NK-92 treated with Interleukin-12 subunit alpha and Interleukin-12 subunit beta, amount 100 ng/mL, for 24 hours (cell line): ENCODE data around the gene BIVM.
"Not testable (repeated sequence)": the region's sequence is repeated elsewhere in the genome, so short reads cannot be mapped to it uniquely, and the experiment has no call there.

Source experiments
- DNase-seq: peaks from one replicate; lab custom pipeline; 2025; lab: John Stamatoyannopoulos, UW

The BIVM gene

DNA sequence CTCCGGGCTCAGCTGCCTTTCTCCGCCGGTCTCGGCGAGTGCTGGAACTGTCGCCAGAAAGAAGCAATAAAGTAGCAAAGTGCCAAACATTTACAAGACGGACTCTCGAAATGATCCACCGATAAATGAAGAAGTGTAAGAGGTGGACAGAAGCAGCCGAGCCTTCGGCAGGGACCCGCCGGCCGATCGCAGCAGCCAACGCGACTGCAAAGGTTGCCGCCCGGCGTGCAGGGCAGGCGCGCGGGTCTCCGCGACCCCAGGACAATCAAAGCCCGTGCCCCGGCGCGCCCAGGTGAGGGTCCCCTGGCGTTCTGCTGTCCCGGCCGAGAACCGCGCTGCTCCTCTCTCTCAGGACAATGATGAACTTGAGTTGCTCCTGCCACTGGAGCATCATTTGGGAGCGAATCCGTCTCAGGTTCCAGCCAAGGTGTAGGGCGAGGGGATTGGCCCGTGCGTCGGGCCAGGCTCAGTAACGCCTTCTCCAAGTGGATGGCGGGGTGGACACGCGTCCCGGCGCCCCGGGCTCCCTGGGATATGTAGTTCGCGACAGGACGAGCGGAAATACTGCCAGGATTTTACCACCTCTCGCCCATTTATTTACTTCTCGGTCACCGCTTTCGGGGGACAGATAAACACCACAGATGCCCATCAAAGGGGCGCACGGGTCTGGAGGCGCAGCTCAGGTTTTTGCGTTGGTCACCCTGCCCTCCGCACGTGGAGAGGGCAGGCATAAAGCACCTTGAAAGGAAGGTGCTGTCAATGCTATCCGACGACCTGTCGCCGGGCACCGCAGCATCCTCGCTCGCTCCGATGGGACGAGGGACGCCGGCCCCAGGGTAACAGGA lies at the start of gene BIVM, which contains the start of gene POGLUT2:
BIVM (plus strand) TSS at position 539 of the 845 bp plus-strand sequence. CDS start 8,149 bp downstream, outside the sequence.
POGLUT2 (minus strand) TSS at position 396 of the 845 bp plus-strand sequence; CDS start at position 90, 306 bp downstream.
- DNase-seq, result peak; percentile 20

DNA sequence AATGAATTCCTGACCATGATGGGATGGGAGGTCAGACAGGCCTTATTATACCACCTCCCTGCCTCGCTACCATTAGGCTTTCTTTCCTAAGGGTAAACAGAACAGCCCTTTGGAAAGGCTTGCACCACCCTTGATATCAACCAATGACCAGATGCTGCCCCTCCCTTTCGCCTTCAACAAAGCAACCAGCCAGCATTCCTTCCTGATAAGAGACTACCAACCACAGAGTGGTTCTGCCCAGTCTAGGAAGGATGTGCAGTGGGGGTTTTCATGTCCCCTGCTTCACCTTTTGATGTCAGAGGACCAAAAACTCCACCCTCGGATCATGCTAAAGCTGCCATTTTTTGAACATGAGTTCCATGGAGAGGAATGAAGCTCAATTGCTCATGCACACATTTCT lies 47.0 kb upstream of the BIVM start:
- no peak for DNase-seq

DNA sequence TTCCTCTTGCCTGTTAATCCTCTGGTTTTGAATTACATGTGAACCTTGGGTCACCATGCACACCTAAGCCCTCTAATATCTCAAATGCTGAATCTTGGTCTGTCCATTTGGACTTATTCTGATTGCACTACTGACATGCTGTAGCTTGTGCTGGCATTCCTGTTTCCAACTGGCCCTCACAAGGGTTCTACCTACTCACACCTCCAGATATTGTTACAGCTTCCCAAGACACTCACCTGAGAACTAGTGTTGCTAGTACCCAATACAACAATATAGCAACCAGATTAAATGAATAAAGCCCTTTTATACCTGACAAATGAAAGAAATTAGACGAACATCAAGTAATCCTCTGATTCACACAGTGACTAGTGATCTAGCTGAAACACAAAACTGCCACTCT lies 41.9 kb upstream of the BIVM start:
- no peak for DNase-seq

GRCh38 chr13:102758842-102759241 lies 40.1 kb upstream of the BIVM start:
- no peak for DNase-seq

GRCh38 chr13:102761071-102761470 lies 37.8 kb upstream of the BIVM start:
- no peak for DNase-seq

DNA sequence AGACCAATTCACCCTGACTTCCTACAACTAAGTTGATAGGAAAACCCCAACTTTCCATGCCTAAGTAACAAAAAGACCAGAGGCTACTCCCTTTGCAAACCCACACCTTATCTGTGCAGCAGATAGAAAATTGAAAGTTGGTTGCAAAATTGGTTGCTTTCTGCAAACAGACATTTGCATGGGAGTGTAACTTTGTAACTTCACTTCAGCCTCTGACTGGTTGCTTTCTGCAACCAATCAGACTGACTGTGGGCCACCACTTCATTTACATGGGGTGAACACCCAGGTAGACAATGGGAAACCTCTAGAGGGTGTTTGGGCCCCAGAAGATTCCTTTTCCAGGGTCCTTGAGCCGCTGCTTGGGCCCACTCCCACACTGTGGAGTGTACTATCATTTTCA lies 35.2 kb upstream of the BIVM start:
- no peak for DNase-seq

DNA sequence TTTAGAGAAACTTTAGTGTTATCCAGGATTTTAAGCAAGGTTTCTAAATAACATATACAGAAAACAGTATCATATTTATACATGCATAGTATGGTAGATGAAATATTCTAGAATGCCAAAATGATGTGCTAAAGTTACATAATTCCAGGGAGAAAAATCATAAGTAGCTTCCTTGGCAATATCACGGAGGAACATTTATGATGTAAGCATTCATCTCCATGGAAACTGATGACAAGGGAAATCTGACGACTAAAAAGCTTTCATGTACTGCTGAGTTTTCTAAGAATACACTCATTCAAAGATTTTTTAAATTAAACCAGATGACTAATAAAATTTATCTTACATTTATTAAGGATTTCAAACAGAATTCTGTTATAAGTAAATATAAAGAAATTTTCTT lies 30.0 kb upstream of the BIVM start:
- DNase-seq, result no peak

- DNase-seq, result no peak
Measured at GRCh38 chr13:102769679-102770078, 29.2 kb upstream of the BIVM start.

GRCh38 chr13:102770435-102770834 lies 28.5 kb upstream of the BIVM start:
- DNase-seq, result no peak

DNA sequence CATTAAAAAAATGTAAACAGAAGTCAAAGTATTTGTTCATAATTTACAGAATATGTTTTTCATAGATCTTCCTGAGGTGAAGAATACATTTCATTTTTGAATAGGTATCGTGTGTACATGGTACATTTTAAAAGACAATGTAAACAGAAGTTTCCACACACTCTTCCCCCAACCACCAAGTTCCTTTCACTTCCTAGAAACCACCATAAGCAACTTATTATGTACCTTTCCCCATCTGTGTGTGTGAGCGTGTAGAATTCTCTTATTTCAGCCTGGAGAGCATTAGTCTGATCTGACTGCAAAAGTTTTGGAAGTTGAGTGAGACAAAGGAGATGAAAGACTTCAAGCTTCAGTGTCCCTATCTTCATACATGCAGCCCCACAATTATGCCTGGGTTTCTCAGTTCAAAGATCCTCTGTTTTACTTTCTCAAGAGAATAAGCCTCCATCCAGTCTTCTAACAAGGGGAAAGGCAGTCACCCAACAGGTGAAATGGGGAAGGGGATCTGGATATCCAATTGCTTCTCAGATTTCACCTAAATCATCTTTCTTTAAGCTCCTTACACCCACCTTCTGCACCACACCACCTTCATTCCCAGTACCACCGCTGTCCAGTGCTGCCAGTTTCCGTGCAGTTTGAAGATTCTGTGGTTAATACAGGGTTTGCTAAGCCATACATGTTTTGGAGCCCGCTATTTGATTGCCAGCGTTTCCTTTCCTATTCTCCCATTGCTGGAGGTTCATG lies 27.4 kb upstream of the BIVM start:
- no peak for DNase-seq

- DNase-seq, result no peak
Measured at GRCh38 chr13:102772042-102772425, 26.9 kb upstream of the BIVM start.

DNA sequence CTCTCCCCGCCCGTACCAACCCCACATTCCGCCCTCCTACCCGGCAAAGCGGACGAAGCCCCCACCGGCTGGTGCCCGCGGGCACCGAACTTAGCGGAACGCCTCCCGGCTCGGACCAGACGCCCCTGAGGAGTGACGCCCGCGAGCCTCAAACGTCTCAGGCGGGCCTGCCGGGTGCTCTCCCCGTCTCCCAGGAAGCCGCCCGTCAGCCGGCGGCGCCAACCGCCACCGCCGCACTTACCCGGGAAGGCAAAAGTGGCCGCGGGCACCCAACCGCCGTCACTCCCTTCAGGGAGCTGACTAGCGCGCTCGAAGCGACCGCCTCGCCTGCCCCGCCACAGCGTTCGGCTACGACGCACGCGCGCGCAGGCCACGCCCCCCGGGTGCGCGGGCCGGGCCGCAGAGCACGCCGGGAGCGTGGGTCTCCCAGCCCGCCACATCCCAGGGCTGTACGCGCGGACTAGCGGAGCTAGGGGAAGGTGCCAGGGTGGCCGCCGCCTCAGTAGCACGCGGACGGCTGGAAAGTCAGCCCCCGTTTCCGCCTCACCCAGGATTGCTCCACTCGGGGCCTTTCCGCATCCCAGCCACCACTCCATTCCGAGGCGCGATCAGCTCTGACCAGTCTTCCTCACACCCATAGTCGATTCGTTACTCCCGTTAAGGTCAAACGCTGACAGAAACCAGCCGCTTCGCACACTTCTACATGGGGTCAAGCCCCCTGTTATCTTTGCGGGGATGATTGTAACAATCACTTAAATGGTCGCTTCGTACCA lies 25.3 kb upstream of the BIVM start, which contains the start of gene TEX30:
TEX30 (minus strand) TSS at position 346 of the 773 bp plus-strand sequence. CDS start 3,760 bp downstream, outside the sequence.
- peak; percentile 73 for DNase-seq

GRCh38 chr13:102774214-102774568 lies 24.7 kb upstream of the BIVM start:
- DNase-seq, result no peak

DNA sequence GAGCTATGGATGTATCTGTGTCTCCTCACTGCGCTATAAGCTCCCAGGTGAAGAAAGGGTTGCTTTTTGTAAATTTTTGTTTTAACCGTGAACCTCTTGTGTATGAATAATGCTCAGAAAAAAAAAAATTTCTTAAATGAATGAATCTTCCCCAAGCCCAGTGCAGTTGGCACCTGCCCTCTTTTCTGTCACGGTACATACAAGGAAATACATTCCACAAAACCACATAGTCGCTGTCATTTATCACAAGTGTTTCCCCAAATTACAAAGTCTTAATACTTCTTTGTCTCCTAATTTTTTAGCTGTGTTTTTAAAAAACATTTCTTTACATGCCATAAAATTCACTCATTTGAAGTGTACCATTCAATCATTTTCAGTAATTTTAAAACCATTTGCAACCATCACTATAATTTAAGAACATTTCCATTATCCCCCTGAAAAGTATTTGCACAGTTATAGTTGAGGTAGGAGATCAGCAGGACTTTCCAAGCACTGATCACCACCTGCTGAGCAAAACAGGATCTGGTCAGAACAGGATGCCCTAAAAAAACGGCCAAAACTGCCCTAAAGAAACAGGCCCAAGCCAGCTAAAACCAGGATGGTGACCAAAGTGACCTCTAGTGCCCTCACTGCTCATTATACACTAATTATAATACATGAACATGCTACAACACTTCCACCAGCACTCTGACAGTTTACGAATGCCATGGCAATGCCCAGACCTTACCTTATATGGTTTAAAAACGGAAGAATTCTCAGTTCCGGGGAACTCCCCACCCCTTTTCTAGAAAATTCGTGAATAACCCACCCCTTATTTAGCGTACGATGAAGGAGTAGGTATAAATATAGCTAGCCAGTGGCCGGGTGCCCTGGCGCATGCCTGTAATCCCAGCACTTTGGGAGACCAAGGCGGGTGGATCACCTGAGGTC lies 24.1 kb upstream of the BIVM start:
- no peak for DNase-seq

GRCh38 chr13:102776271-102776670 lies 22.6 kb upstream of the BIVM start:
- DNase-seq, result no peak

DNA sequence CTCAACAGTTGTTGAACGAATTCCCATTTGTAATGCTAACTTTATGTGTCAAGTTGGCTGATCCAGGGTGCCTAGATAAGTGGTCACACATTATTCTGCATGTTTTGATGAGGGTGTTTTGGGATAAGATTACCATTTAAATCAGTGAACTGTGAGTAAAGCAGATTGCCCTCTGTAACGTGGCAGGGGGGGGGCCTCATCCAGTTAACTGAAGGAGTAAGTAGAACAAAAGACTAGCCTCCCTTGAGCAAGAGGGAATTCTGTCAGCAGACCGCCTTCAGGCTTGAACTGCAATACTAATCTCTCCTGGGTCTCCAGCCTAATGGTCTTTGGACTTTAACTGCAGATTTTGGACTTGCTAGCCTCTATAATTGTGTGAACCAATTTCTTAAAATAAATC lies 21.2 kb upstream of the BIVM start:
- DNase-seq, result no peak

- no peak for DNase-seq
Measured at GRCh38 chr13:102779436-102780159, 19.3 kb upstream of the BIVM start.

DNA sequence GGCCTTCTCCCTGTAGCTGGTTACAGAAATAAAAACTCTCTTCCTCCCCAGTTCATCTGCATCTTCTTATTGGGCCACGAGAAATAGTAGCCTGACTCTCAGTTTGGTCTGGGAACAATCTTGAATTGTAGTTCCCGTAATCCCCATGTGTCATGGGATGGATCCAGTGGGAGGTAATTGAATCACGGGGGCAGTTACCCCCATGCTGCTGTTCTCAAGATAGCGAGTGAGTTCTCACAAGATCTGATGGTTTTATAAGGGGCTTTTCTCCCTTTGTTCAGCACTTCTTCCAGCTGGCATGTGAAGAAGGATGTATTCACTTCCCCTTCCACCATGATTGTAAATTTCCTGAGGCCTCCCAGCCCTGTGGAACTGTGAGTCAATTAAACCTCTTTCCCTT lies 18.3 kb upstream of the BIVM start:
- DNase-seq, result not testable (repeated sequence)

GRCh38 chr13:102781591-102781990 lies 17.3 kb upstream of the BIVM start:
- DNase-seq, result no peak

GRCh38 chr13:102784483-102784882 lies 14.4 kb upstream of the BIVM start:
- DNase-seq, result no peak

DNA sequence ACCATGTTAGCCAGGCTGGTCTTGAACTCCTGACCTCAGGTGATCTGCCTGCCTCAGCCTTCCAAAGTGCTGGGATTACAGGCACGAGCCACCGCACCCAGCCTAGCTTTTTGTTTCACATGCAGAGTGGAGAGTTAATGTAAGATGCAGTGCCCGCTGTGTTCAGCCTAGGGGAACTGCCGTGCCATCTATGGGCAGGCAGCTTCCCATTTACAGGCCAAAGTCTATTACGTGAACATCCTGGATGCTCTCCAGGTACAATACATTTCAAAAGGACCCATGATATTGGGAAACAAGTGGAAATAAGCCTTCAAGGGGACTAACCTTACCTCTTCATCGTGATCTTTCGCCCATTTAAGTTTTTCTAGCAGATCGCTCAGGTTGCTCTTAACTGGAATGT lies 10.2 kb upstream of the BIVM start:
- DNase-seq, result no peak
